Mononuclear cell (primary cell): ENCODE measurements around the gene FAM168A. TPM values are rescaled to one million over a fixed set of nuclear protein-coding genes. Genes with fewer than 3 reads are reported as not detected.

ENCODE experiments used
- H3K27me3 ChIP-seq: 2 replicates; pipeline ENCODE4 v1.6.0; 2011; ENCODE audit warnings: low read length, control low read depth; ENCODE audit not compliant: insufficient read depth
- H3K4me1 ChIP-seq: 2 replicates; pipeline ENCODE4 v1.5.1; 2011; ENCODE audit warnings: mild to moderate bottlenecking, low read length, control low read depth; ENCODE audit not compliant: insufficient read depth
- H3K4me3 ChIP-seq: 2 replicates; pipeline ENCODE4 v1.5.1; 2011; ENCODE audit warnings: mild to moderate bottlenecking, low read length, moderate library complexity
- H3K9me3 ChIP-seq: 2 replicates; pipeline ENCODE4 v1.5.1; 2011; ENCODE audit warnings: low read depth, mild to moderate bottlenecking, control low read depth, low read length
- total RNA-seq: library from RNA; depleted of rRNA; stranded (reverse); fragments of >200 nt; gene quantifications from one replicate; pipeline ENCODE4 v1.2.3, GENCODE V29; 2012

FAM168A gene
- total RNA-seq, 1 donor: 13.2 TPM

DNA sequence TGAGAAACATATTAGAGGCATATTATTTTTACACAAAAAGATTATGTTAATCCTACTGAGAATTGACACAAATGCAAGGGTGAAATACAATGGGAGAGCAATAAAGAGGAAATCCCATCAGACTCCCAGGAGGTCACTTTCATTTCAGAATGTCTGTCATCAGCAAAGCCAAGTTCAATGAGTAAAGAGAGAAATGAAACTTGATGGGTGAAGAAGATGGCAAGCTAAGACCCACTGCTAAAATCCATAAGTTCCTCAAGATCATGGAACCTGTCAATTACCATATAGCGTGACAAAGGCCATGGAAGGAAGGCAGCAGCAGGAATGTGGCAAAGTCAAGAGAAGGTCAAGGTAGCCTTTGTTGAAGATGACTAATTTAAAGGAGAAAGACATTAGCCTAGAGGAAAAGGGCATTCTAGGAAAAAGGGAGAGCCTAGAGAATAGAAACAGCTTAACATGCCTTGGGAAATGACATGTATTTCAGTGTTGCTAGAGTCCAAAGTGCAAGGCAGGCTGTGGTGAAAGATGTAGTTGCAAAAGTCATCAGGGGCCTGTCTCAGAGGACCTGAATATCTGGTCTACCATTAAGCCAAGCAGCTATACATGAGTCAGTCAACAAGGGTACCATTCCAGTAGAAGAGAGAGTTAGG is 43.1 kb downstream of the FAM168A start:
- Histone ChIP-seq H3K27me3 (no peaks in the 10 kb centered on the region), H3K9me3 (no peaks in the 10 kb centered on the region), H3K4me3 (no peak overlapping the region), H3K4me1 (peaks cover 22% of the 10 kb centered on the region)

- H3K4me3 ChIP-seq: no peak overlapping the region
- H3K4me1 ChIP-seq: peaks cover 26% of the 10 kb centered on the region
- H3K27me3 ChIP-seq: no peaks in the 10 kb centered on the region
- H3K9me3 ChIP-seq: no peaks in the 10 kb centered on the region
Observed at GRCh38 chr11:73553266-73553665, 44.6 kb downstream of the FAM168A start.

- Histone ChIP-seq H3K9me3 (no peaks in the 10 kb centered on the region), H3K4me3 (no peak overlapping the region), H3K4me1 (peaks cover 38% of the 10 kb centered on the region), H3K27me3 (no peaks in the 10 kb centered on the region)
Observed at GRCh38 chr11:73551677-73552076, 46.2 kb downstream of the FAM168A start.

DNA sequence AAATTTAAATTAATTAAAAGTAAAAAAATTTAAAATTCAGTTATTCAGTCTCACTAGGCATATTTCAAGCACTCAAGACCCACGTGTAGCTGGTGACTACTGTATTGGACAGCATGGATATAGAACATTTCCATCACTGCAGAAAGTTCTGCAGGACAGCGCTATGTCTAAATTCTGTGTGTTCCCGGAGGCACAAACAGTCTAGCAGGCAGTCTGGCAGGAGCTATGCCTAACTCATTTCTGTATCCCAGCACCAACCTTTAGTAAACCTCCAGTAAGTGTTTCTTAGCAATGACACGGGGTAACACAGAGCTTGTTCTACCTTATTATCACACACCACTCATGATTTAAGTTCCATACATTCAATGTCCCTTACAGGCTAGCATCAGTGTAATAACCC is 48.5 kb downstream of the FAM168A start:
- H3K27me3 ChIP-seq: no peaks in the 10 kb centered on the region
- H3K4me3 ChIP-seq: no peak overlapping the region
- no peaks in the 10 kb centered on the region for H3K9me3 ChIP-seq
- H3K4me1 ChIP-seq: peaks cover 42% of the 10 kb centered on the region

- no peak overlapping the region for H3K4me3 ChIP-seq
- no peaks in the 10 kb centered on the region for H3K27me3 ChIP-seq
- H3K4me1 ChIP-seq: peaks cover 42% of the 10 kb centered on the region
- no peaks in the 10 kb centered on the region for H3K9me3 ChIP-seq
Observed at GRCh38 chr11:73547706-73548595, 50.0 kb downstream of the FAM168A start.

DNA sequence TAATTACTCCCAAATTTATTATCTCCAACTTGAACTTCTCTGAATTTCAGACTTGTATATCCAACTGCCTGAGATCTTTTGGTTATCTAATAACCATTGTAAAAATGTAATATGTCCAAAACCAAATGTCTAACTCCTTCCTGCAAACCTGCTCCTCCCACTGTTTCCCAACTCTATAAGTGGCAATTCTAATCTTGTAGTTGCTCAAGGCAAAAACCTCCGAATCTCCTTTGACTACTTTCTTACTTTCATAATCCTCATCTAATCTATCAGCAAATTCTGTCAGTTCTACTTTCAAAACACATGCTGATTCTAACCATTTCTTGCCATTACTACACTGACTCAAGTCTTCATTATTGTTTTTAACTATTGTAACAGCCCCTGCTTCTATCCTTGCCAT is 55.7 kb downstream of the FAM168A start:
- H3K27me3 ChIP-seq: no peaks in the 10 kb centered on the region
- no peak overlapping the region for H3K4me3 ChIP-seq
- peaks cover 59% of the 10 kb centered on the region for H3K4me1 ChIP-seq
- H3K9me3 ChIP-seq: no peaks in the 10 kb centered on the region

GRCh38 chr11:73539506-73540084 is 58.3 kb downstream of the FAM168A start:
- Histone ChIP-seq H3K4me1 (peaks cover 41% of the 10 kb centered on the region), H3K27me3 (no peaks in the 10 kb centered on the region), H3K4me3 (no peak overlapping the region), H3K9me3 (no peaks in the 10 kb centered on the region)

GRCh38 chr11:73538381-73538872 is 59.5 kb downstream of the FAM168A start:
- H3K4me1 ChIP-seq: peaks cover 41% of the 10 kb centered on the region
- H3K4me3 ChIP-seq: no peak overlapping the region
- H3K9me3 ChIP-seq: no peaks in the 10 kb centered on the region
- H3K27me3 ChIP-seq: no peaks in the 10 kb centered on the region

DNA sequence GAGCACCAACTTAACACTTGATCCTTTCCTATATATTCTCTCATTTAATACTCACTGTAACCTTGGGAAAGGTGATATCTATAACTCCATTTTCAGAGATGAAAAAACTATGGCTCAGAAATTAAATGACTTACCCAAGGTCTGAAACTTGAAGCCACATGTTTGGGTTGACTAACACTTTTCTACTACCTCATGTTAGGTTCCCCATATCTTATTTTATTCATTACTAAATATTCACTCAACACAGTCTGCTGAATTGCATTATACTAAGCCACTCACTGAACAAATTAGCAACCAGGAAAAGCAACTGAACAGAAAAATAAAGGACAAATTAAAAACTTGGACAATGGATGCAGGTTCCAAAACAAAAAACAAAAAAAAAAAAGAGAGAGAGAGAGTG is 59.9 kb downstream of the FAM168A start:
- H3K4me1 ChIP-seq: peaks cover 41% of the 10 kb centered on the region

DNA sequence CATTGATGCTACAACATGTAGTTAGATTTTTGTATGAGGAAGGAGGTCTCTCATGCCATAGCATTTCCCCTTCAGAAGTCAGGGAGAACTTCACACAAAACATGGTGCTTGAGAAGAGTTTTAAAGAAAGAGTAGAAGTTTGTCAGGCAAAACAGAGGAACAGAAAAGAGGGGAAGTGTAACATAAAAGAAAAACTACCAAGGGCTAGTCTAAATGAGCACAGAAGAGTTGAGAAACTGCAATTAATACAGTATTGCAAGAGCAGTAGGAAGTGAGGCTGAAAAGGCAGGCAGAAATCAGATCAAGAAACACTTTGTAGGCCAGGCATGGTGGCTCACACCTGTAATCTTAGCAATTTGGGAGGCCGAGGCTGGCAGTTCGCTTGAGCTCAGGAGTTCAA is 61.0 kb downstream of the FAM168A start:
- Histone ChIP-seq H3K9me3 (no peaks in the 10 kb centered on the region), H3K27me3 (no peaks in the 10 kb centered on the region), H3K4me3 (no peak overlapping the region), H3K4me1 (peaks cover 32% of the 10 kb centered on the region)

More for the DNA sequence above, 59.9 kb downstream of the FAM168A start:
- H3K9me3 ChIP-seq: no peaks in the 10 kb centered on the region
- no peaks in the 10 kb centered on the region for H3K27me3 ChIP-seq
- H3K4me3 ChIP-seq: no peak overlapping the region

DNA sequence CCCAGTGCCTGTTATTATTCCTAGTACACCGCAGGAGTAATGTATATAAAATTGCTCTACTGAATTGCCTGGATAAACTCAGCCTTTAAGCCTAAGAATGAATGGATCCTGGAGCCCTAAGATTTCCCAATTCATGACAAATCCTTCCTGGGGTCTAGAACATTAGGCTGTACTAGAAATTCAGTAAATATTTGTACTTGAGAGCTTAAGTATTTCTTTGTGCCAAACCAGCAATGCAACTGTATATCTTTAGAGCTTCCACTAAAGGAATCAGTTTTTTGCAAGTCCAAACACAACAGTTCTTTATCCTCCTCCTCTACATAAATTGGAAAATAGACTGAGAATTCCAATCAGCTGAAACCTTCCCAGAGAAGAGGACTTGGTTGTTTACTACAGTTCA is 65.6 kb downstream of the FAM168A start:
- Histone ChIP-seq H3K27me3 (no peaks in the 10 kb centered on the region), H3K9me3 (no peaks in the 10 kb centered on the region), H3K4me1 (peaks cover 20% of the 10 kb centered on the region), H3K4me3 (no peak overlapping the region)

- Histone ChIP-seq H3K4me1 (peaks cover 17% of the 10 kb centered on the region), H3K27me3 (no peaks in the 10 kb centered on the region), H3K4me3 (no peak overlapping the region), H3K9me3 (no peaks in the 10 kb centered on the region)
Observed at GRCh38 chr11:73531386-73531785, 66.5 kb downstream of the FAM168A start.

- no peak overlapping the region for H3K4me3 ChIP-seq
- no peaks in the 10 kb centered on the region for H3K27me3 ChIP-seq
- H3K9me3 ChIP-seq: no peaks in the 10 kb centered on the region
- peaks cover 17% of the 10 kb centered on the region for H3K4me1 ChIP-seq
Observed at GRCh38 chr11:73530109-73530508, 67.8 kb downstream of the FAM168A start.

- H3K4me1 ChIP-seq: peaks cover 17% of the 10 kb centered on the region
- H3K27me3 ChIP-seq: no peaks in the 10 kb centered on the region
- no peak overlapping the region for H3K4me3 ChIP-seq
- no peaks in the 10 kb centered on the region for H3K9me3 ChIP-seq
Observed at GRCh38 chr11:73529204-73529530, 68.7 kb downstream of the FAM168A start.

- peaks cover 17% of the 10 kb centered on the region for H3K4me1 ChIP-seq
- no peaks in the 10 kb centered on the region for H3K27me3 ChIP-seq
- peak overlapping the region; percentile 14 for H3K4me3 ChIP-seq
- no peaks in the 10 kb centered on the region for H3K9me3 ChIP-seq
Observed at GRCh38 chr11:73528483-73529203, 69.3 kb downstream of the FAM168A start.
